HT1080 (cell line): Measurements from ENCODE around the gene LGALS3BP. TPM values are rescaled to one million over a fixed set of nuclear protein-coding genes. Genes with fewer than 3 reads are reported as not detected.

Experiments used
- DNase-seq: peaks from one replicate; pipeline ENCODE4 v3.0.0-alpha.2; 2015; ENCODE audit warnings: low read depth
- total RNA-seq: library from RNA; depleted of rRNA; stranded (reverse); fragments of >200 nt; shearing (Covaris generic); gene quantifications from 2 replicates; pipeline ENCODE4 v1.2.3, GENCODE V29; 2014

The LGALS3BP gene
- total RNA-seq, 1 experiment from 2014 or later = 383 TPM

- DNase-seq = no peak
These were observed 20.9 kb upstream of the LGALS3BP start for GRCh38 chr17:79000396-79001189.

DNA sequence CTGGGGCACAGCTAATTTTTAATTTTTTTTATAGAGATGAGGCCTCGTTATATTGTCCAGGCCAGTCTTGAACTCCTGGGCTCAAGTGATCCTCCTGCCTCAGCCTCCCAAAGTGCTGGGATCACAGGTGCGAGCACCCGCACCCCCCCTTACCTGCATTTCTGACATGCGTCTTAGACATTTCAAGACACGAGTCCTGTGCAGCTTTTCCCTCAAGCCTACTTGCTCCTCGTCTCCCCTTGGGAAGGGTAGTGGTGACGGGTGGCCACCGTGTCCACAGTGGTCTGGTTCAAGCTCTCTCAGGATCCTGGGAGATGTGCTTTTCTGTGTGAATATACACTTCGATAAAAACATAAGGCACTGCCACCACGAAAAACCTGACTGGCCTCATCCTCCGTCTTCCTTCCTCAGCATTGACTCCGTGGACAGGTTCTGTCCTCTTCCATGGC, 20.2 kb upstream of the LGALS3BP start:
- DNase-seq = no peak

- DNase-seq = no peak
These were observed 19.5 kb upstream of the LGALS3BP start for GRCh38 chr17:78999056-78999768.

DNA sequence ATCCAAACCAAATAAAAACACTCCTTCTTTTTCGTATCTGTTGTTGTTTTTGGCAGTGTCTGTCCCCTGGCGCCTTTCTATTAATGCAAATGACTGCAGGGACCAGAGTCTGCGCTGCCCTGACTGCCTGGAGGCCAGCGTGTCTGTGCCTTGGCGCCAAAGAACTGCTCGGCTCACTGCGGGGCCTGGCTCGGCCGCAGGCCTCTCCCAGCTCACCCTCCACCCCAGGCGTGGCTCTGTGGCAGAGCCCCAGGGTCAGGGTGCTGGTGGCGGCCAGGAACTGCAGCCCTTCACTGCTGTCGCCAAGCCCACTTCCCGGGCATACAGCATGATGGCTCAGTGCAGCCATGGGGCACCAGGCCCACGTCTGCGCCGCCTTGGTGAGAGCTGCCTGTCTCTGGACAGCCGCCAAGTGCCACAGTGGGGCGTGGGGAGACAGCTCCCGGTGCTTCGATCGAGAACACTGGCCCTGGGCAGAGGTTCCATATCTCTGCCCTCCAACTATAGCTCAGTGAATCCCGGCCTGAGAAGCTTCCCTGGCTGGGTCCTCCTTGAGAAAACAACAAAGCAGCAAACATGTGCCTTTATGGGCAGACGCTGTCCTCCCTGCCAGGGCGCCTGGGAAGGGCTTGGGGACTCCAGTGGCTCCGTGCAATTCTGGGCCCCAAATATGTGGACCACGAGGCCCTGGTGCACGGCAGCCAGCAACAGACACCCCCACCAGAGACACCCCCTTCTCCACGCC, 18.8 kb upstream of the LGALS3BP start:
- DNase-seq = no peak

DNA sequence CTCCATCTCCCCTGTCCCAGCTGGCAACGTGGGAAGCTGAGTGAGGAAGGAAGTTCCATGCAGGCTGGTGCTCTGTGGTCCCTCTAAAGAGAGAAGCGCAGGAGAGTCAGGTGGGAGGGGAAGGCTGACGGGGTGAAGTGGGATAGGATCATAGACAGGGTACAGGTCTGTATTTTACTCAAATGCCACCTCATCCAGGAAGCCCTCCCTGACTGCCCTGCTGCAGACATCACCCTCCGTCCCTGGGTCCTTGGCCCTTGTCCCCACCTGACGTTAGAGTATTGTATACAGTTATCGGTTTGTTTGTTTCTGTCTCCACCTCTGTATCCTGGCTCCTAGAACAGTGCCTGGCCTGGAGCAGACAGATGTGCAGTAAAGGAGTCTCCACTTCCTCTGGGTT, 18.2 kb upstream of the LGALS3BP start:
- DNase-seq = no peak

GRCh38 chr17:78997231-78997741, 17.6 kb upstream of the LGALS3BP start:
- no peak for DNase-seq

DNA sequence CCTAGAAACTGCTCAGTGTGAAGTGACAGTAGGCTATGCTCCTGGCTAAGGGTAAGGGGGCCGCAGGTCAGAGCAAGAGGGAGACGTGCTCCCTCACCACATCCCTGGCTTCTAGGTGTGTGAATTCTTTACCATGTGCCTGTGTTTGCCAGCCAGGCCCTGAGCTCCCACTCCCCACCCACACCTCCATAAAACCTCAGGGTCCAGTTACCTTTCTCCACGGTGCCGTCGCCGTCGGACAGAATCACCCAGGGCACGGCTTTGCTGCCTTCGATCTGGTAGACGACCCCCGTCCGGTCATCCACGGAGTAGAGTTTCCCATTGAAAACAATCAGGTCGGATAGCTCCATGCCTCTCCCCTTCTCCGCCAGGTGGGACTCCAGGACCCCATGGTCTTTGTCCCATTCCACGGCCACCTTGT, 17.1 kb upstream of the LGALS3BP start:
- DNase-seq = no peak

DNA sequence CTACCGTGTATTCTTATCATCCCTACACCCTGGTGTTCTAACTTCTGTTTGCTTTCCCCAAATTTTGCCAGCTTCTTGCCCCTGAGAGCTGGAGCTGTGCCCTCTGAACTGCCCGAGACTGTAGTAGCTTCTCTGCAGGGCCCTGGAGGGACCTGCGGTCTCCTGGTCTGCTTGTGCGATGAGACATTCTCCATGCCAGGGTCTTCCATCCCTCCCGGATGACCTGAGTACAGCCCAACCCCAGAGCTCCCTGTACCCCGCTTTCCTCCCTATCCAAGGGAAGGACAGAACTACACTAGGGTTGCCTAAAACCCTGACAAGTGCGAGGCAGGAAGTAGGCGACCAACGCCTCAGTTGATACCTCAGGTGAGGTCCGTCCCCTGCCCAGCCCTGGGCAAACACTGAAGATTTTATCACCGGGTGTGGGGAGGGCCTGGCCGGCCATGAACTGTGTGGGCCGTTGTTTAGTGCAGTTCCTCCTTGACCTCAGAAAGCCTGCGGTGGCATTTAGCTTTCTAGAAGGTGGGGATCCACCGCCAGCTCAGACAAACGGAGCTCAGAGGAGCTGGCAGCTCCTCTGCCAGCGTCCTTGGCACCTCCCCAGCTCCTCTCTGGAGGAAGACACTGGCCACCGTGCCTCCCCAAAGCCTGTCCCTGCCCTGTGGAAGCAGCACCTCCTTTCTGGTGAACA, 16.2 kb upstream of the LGALS3BP start:
- no peak for DNase-seq

GRCh38 chr17:78995022-78995760, 15.5 kb upstream of the LGALS3BP start:
- DNase-seq = no peak

DNA sequence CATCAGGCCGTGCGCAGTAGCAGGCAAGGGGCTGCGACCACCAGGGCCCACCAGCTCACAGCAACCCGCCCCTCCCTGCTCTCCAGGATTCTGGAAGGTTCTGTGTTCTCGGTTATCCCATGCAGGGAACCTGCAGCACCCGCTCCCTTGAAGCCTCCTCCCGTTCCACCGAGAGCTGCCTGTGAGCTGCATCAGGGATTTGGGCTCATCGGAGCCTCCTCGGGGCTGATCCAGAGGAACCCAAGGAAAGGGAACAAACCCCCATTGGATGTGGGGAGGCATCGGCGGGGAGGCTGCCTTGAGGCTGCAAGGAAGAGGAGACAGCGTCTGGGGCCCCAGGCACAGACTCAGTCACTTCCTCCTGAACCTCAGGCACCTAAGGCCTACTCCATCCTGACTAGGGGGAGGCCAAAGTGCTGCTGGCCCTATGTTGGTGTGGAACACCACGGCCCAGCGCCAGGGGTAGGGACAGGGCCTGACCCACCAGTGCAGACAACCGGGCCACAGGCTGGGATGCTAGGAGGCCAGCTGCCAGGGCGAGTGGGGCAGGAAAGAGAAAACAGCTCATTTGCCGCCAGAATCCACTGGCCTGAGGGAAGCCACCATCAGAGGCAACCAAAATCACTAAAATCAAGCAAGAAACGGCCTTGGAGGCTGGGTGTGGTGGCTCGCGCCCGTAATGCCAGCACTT, 14.4 kb upstream of the LGALS3BP start:
- no peak for DNase-seq

DNA sequence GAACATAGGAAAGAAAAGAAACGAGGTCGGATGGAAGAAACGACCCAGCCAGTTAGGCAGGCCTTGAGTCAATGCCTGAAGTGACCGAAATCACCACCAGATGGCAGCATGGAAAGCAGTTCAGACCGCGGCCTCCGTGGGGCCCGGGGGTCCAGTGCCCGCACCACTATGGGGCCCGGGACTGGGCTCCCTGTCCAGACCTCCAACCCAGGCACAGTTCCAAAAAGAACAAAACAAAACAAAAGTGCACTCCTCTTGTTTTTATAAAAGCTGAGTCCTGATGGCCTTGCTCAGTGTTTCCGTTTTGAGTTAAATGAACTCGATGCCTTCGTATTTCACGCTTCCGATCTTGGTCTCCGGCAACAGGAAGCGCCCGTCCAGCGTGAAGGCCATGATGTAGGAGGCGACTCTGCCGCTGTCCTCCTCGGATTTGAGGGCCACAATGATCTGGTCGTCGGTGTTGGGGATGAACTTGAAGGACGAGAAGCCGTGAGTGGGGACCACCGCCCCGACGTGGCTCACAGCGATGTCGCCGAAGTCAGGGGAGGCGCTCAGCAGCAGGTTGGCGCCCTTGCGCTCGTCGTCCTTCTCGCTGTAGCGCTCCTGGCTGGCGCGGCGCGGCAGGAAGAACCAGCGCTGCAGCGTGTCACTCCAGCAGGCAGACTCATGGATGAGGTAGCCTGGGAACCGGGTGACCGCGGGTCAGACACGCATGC, 13.7 kb upstream of the LGALS3BP start:
- no peak for DNase-seq

GRCh38 chr17:78992542-78993212, 13.0 kb upstream of the LGALS3BP start:
- no peak for DNase-seq

- DNase-seq = no peak
These were observed 12.3 kb upstream of the LGALS3BP start for GRCh38 chr17:78991906-78992532.

- no peak for DNase-seq
These were observed 11.5 kb upstream of the LGALS3BP start for GRCh38 chr17:78991017-78991738.

GRCh38 chr17:78990349-78991016, 10.8 kb upstream of the LGALS3BP start:
- DNase-seq = no peak

DNA sequence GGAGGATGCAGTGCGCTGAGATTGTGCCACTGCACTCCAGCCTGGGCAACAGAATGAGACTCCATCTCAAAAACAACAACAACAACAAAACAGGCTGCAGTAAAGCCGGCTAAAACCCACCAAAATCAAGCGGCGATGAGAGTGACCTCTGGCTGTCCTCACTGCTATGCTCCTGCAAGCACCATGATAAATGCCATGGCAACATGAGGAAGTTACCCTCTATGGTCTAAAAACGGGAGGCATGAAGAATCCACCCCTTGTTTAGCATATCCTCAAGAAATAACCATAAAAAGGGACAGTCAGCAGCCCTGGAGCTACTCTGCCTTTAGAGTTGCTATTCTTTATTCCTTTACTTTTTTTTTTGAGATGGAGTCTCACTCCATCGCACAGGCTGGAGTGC, 8.4 kb upstream of the LGALS3BP start:
- no peak for DNase-seq
